HepG2 (cell line): ENCODE results near the gene ARHGAP19. TPM values are rescaled to one million over a fixed set of nuclear protein-coding genes. Genes with fewer than 3 reads are reported as not detected.

ENCODE experiments used
- CTCF ChIP-seq: sonication (generic); formaldehyde crosslinking; IDR thresholded peaks from 2 replicates; pipeline ENCODE4 v1.5.0; 2020; ENCODE audit warnings: mild to moderate bottlenecking, missing genetic modification reagents, moderate library complexity
- EHMT2 ChIP-seq: fragments of 200-600 bp; sonication (generic); IDR thresholded peaks from 2 replicates; pipeline ENCODE4 v1.7.0; 2017; ENCODE audit warnings: antibody characterized with exemption, low read depth, low read length, borderline replicate concordance
- ESRRA ChIP-seq: sonication (generic); formaldehyde crosslinking; IDR thresholded peaks from 2 replicates; pipeline ENCODE4 v1.5.1; 2020; ENCODE audit warnings: mild to moderate bottlenecking, low read depth, missing genetic modification reagents
- FLYWCH1 ChIP-seq: sonication (generic); formaldehyde crosslinking; IDR thresholded peaks from 2 replicates; pipeline ENCODE4 v1.8.1; 2023; ENCODE audit warnings: mild to moderate bottlenecking, missing genetic modification reagents
- FOXK2 ChIP-seq: fragments of 450-650 bp; IDR thresholded peaks from 2 replicates; pipeline ENCODE4 v1.6.1; 2016
- FOXP4 ChIP-seq: sonication (generic); formaldehyde crosslinking; IDR thresholded peaks from 2 replicates; pipeline ENCODE4 v1.4.0; 2020; ENCODE audit warnings: missing genetic modification reagents
- GTF3A ChIP-seq: sonication (generic); formaldehyde crosslinking; conservative IDR thresholded peaks from 2 replicates; pipeline ENCODE4 v1.4.0; 2020; ENCODE audit warnings: mild to moderate bottlenecking, missing genetic modification reagents
- HMG20B ChIP-seq: conservative IDR thresholded peaks from 2 replicates; pipeline ENCODE4 v1.6.1; 2016; ENCODE audit warnings: missing genetic modification reagents, missing compliant biosample characterization
- HMGXB4 ChIP-seq, 2 experiments: sonication (generic) in 1 of 2; formaldehyde crosslinking in 1 of 2; IDR thresholded peaks; 2 replicates each; pipeline versions ENCODE4 v1.4.0 to v1.6.1; 2018 to 2020; ENCODE audit warnings: missing genetic modification reagents in 2 of 2, borderline replicate concordance in 1 of 2, low read depth in 1 of 2, mild to moderate bottlenecking in 1 of 2, missing biosample characterization in 1 of 2
- IRX3 ChIP-seq: sonication (generic); formaldehyde crosslinking; IDR thresholded peaks from 2 replicates; pipeline ENCODE4 v1.8.1; 2023; ENCODE audit warnings: mild to moderate bottlenecking, low read depth, missing genetic modification reagents, borderline replicate concordance
- KMT2A ChIP-seq: sonication (generic); formaldehyde crosslinking; IDR thresholded peaks from 2 replicates; pipeline ENCODE4 v1.4.0; 2020; ENCODE audit warnings: missing genetic modification reagents
- KMT2B ChIP-seq: IDR thresholded peaks from 2 replicates; pipeline ENCODE4 v1.6.1; 2016; ENCODE audit warnings: missing genetic modification reagents, missing compliant biosample characterization
- POLR2G ChIP-seq: fragments of 200-400 bp; formaldehyde crosslinking; IDR thresholded peaks from 2 replicates; pipeline ENCODE4 v1.6.1; 2018; ENCODE audit warnings: mild to moderate bottlenecking, low read depth, low read length, moderate library complexity
- RORA ChIP-seq: sonication (generic); formaldehyde crosslinking; IDR thresholded peaks from 2 replicates; pipeline ENCODE4 v1.5.0; 2020; ENCODE audit warnings: mild to moderate bottlenecking, missing genetic modification reagents, moderate library complexity
- RXRB ChIP-seq: IDR thresholded peaks from 2 replicates; pipeline ENCODE4 v1.6.1; 2016; ENCODE audit warnings: borderline replicate concordance, missing genetic modification reagents, missing compliant biosample characterization
- SAP130 ChIP-seq: IDR thresholded peaks from 2 replicates; pipeline ENCODE4 v1.6.1; 2016; ENCODE audit warnings: low read depth
- SMC3 ChIP-seq: IDR thresholded peaks from 2 replicates; pipeline ENCODE4 v1.6.1; 2011; ENCODE audit warnings: low read length, improper control_type of control experiment
- SNAPC2 ChIP-seq: sonication (generic); formaldehyde crosslinking; IDR thresholded peaks from 2 replicates; pipeline ENCODE4 v1.8.1; 2022; ENCODE audit warnings: mild to moderate bottlenecking, missing genetic modification reagents
- SOX6 ChIP-seq, 2 experiments: fragments of 450-650 bp in 1 of 2; sonication (generic) in 1 of 2; formaldehyde crosslinking in 1 of 2; IDR thresholded peaks; 2 replicates each; pipeline versions ENCODE4 v1.4.0 to v1.6.1; 2017 to 2020; ENCODE audit warnings: antibody characterized with exemption in 1 of 2, mild to moderate bottlenecking in 1 of 2, missing genetic modification reagents in 1 of 2
- TARDBP ChIP-seq: sonication (generic); formaldehyde crosslinking; IDR thresholded peaks from 2 replicates; pipeline ENCODE4 v1.8.0; 2022; ENCODE audit warnings: mild to moderate bottlenecking, missing genetic modification reagents
- THAP11 ChIP-seq: IDR thresholded peaks from 2 replicates; pipeline ENCODE4 v1.6.1; 2016; ENCODE audit warnings: missing biosample characterization, missing genetic modification reagents
- ZC3H13 ChIP-seq: sonication (generic); formaldehyde crosslinking; IDR thresholded peaks from 2 replicates; pipeline ENCODE4 v1.8.1; 2023; ENCODE audit warnings: mild to moderate bottlenecking, missing genetic modification reagents, moderate library complexity
- ZFX ChIP-seq: sonication (generic); formaldehyde crosslinking; IDR thresholded peaks from 2 replicates; pipeline ENCODE4 v1.4.0; 2020; ENCODE audit warnings: mild to moderate bottlenecking, low read depth, missing genetic modification reagents, moderate library complexity
- ZNF496 ChIP-seq: sonication (generic); formaldehyde crosslinking; IDR thresholded peaks from 2 replicates; pipeline ENCODE4 v1.8.1; 2023; ENCODE audit warnings: mild to moderate bottlenecking, moderate library complexity, missing genetic modification reagents; ENCODE audit not compliant: insufficient replicate concordance
- ZSCAN20 ChIP-seq: sonication (generic); formaldehyde crosslinking; IDR thresholded peaks from 2 replicates; pipeline ENCODE4 v1.4.0; 2020; ENCODE audit warnings: missing genetic modification reagents, mild to moderate bottlenecking, borderline replicate concordance
- polyA plus RNA-seq, 8 experiments: library from polyadenylated mRNA; depleted of rRNA in 3 of 8; stranded (reverse) in 7 of 8; unstranded in 1 of 8; fragments of >200 nt; fragmentation: Illumina TruSeq in 4 of 8; extraction: Trizol in 4 of 8; gene quantifications; 2 replicates each; pipeline versions ENCODE4 v1.2.1 to v1.2.3, GENCODE V29; 2011 to 2016; ENCODE audit warnings: low read depth in 4 of 8, missing spikeins in 1 of 8, mixed read lengths in 1 of 8; ENCODE audit not compliant: insufficient read depth in 1 of 8
- total RNA-seq, 5 experiments: library from RNA; depleted of rRNA; stranded (reverse); fragments of >200 nt; fragmentation: Illumina TruSeq; extraction: Trizol; gene quantifications; 2 replicates each; pipeline ENCODE4 v1.2.3, GENCODE V29; 2016; ENCODE audit warnings: low read depth in 1 of 5

ARHGAP19 gene
- total and polyA plus RNA-seq, 2 of the 13 experiments (the other 11 are each of a cell fraction or from before 2014, with no cell fraction given) = 7.6 to 10.0 TPM

- TF ChIP-seq FOXP4 (CRISPR knock-in tag) (peak; percentile 45; the same call in 1 of the 2 replicates), EHMT2 (no peak), HMG20B (CRISPR knock-in tag) (no peak), RORA (no peak), THAP11 (CRISPR knock-in tag) (peak; percentile 26; the same call in 1 of the 2 replicates), ESRRA (0 out of 2 replicates have a peak, but pooled peaks have one; percentile 40), SOX6 (IDR thresholded peaks at IDR 0.05) (no peak), SOX6 (CRISPR knock-in tag; IDR thresholded peaks at IDR 0.05) (peak; percentile 46), RXRB (CRISPR knock-in tag) (peak; percentile 34; the same call in 1 of the 2 replicates), TARDBP (CRISPR knock-in tag) (0 out of 2 replicates have a peak, but pooled peaks have one; percentile 16), HMGXB4 (CRISPR knock-in tag; IDR thresholded peaks at IDR 0.05; ENCODE audit: borderline replicate concordance in 1 of 2, low read depth in 1 of 2) (peak; percentile 67 to 68), SAP130 (CRISPR knock-in tag) (peak; percentile 58; the same call in 1 of the 2 replicates), POLR2G (peak; percentile 45; the same call in 1 of the 2 replicates), FLYWCH1 (CRISPR knock-in tag) (no peak), ZFX (peak; percentile 38), KMT2A (CRISPR knock-in tag) (peak; percentile 65; the same call in 1 of the 2 replicates), SMC3 (peak; percentile 72), GTF3A (no peak), ZSCAN20 (CRISPR knock-in tag) (no peak), KMT2B (CRISPR knock-in tag) (0 out of 2 replicates have a peak, but pooled peaks have one; percentile 10), ZNF496 (no peak), CTCF (CRISPR knock-in tag) (peak; percentile 80), FOXK2 (no peak), ZC3H13 (CRISPR knock-in tag) (no peak), IRX3 (no peak), SNAPC2 (CRISPR knock-in tag) (0 out of 2 replicates have a peak, but pooled peaks have one; percentile 46)
These were observed 40.3 kb upstream of the ARHGAP19 start (continued) for GRCh38 chr10:97332591-97333350.
